Caco-2 (cell line): Measurements from ENCODE around the gene LRRC7. TPM values are rescaled to one million over a fixed set of nuclear protein-coding genes. Genes with fewer than 3 reads are reported as not detected.

ENCODE experiments used
- BruUV-seq: library from RNA; stranded (reverse); fragments of 400-500 nt; replicated peaks from 2 replicates; lab custom pipeline; 2021; lab: Mats Ljungman, UMichigan
- CTCF ChIA-PET: fragments of 300-600 bp; sonication (Branson Sonifier 250); formaldehyde crosslinking; loops from one replicate; lab custom pipeline; 2022; ENCODE audit warnings: antibody characterized with exemption; lab: Charles Lee
- POLR2A ChIA-PET: fragments of 300-600 bp; sonication (Branson Sonifier 250); formaldehyde crosslinking; loops from one replicate; lab custom pipeline; 2022; ENCODE audit warnings: antibody characterized with exemption; lab: Charles Lee
- DNase-seq, 2 experiments: peaks; one replicate each; pipeline versions ENCODE4 v3.0.0 to v3.0.0-alpha.2; 2020 to 2022
- H3K27me3 ChIP-seq: replicated peaks from 2 replicates; pipeline ENCODE4 v1.6.0; 2011; ENCODE audit warnings: low read length; ENCODE audit not compliant: control insufficient read depth, insufficient read depth
- H3K36me3 ChIP-seq: 2 replicates; pipeline ENCODE4 v1.5.1; 2011; ENCODE audit warnings: low read length; ENCODE audit not compliant: control insufficient read depth, insufficient read depth
- H3K4me1 ChIP-seq: fragments of 250-450 bp; sonication (Bioruptor Pico); 2 replicates; pipeline ENCODE4 v1.5.1; 2020; ENCODE audit warnings: mild to moderate bottlenecking
- H3K4me3 ChIP-seq: 2 replicates; pipeline ENCODE4 v1.5.1; 2011; ENCODE audit warnings: low read depth, mild to moderate bottlenecking, control low read depth, low read length
- H3K9me3 ChIP-seq: fragments of 250-450 bp; sonication (Bioruptor Pico); 2 replicates; pipeline ENCODE4 v1.5.1; 2020; ENCODE audit warnings: mild to moderate bottlenecking, moderate library complexity
- H3K27ac Mint-ChIP-seq: one replicate; pipeline ENCODE4 v1.8.0; 2022; ENCODE audit warnings: mixed read lengths; ENCODE audit not compliant: unreplicated experiment
- H3K27me3 Mint-ChIP-seq: one replicate; pipeline ENCODE4 v1.8.0; 2022; ENCODE audit warnings: mixed read lengths; ENCODE audit not compliant: insufficient read depth, unreplicated experiment
- H3K36me3 Mint-ChIP-seq: one replicate; pipeline ENCODE4 v1.8.0; 2022; ENCODE audit warnings: mild to moderate bottlenecking, mixed read lengths; ENCODE audit not compliant: insufficient read depth, unreplicated experiment
- H3K4me1 Mint-ChIP-seq: one replicate; pipeline ENCODE4 v1.8.0; 2022; ENCODE audit warnings: low read depth, mixed read lengths; ENCODE audit not compliant: unreplicated experiment
- H3K4me3 Mint-ChIP-seq: one replicate; pipeline ENCODE4 v1.8.0; 2022; ENCODE audit warnings: mild to moderate bottlenecking, moderate library complexity, mixed read lengths; ENCODE audit not compliant: unreplicated experiment
- H3K9me3 Mint-ChIP-seq: one replicate; pipeline ENCODE4 v1.8.0; 2022; ENCODE audit warnings: mixed read lengths; ENCODE audit not compliant: unreplicated experiment
- intact Hi-C: fragments of 100-400 bp; cut with micrococcal nuclease; formaldehyde crosslinking; loops from one replicate; pipeline ENCODE4 v1.10.0; 2022; ENCODE audit not compliant: unreplicated experiment
- total RNA-seq: library from RNA; stranded (reverse); gene quantifications from 2 replicates; pipeline ENCODE4 v1.2.3, GENCODE V29; 2022
- TF ChIP-seq, protein P1 (sequence below), 2 experiments: fragments of 200-600 bp in 1 of 2; IDR thresholded peaks; 1 replicate in 1 of 2; 2 replicates in 1 of 2; pipeline versions ENCODE4 v1.5.1 to v1.8.0; 2011 to 2022; ENCODE audit warnings: antibody characterized with exemption in 1 of 2, control low read depth in 1 of 2, inconsistent platforms in 1 of 2, low read depth in 1 of 2, low read length in 1 of 2, mild to moderate bottlenecking in 1 of 2, moderate library complexity in 1 of 2; ENCODE audit not compliant: insufficient read depth in 1 of 2, severe bottlenecking in 1 of 2, unreplicated experiment in 1 of 2

Gene LRRC7
- total RNA-seq, 1 experiment from 2014 or later, result 8.5 TPM

DNA sequence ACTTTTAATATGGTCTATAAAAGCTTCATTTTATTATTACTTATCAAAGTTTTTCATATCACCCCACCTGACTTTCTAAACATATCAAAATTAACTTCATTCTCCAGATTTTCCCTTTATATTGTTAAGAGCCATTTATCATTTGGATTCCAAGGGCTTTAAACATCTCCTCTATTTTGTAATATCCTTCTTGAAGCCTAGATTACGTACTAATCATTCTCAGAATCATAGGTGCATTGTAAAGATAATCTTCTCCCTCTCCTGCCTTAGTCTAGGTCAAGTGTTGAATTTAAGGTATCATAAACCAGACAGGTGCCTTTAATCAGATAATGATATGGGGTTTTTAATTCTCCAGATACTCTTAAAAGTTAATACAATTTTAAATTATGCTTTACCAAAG is 509.3 kb downstream of the LRRC7 start:
- TF ChIP-seq, protein P1, sequence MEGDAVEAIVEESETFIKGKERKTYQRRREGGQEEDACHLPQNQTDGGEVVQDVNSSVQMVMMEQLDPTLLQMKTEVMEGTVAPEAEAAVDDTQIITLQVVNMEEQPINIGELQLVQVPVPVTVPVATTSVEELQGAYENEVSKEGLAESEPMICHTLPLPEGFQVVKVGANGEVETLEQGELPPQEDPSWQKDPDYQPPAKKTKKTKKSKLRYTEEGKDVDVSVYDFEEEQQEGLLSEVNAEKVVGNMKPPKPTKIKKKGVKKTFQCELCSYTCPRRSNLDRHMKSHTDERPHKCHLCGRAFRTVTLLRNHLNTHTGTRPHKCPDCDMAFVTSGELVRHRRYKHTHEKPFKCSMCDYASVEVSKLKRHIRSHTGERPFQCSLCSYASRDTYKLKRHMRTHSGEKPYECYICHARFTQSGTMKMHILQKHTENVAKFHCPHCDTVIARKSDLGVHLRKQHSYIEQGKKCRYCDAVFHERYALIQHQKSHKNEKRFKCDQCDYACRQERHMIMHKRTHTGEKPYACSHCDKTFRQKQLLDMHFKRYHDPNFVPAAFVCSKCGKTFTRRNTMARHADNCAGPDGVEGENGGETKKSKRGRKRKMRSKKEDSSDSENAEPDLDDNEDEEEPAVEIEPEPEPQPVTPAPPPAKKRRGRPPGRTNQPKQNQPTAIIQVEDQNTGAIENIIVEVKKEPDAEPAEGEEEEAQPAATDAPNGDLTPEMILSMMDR (IDR thresholded peaks at IDR 0.05; ENCODE audit: insufficient read depth in 1 of 2, low read depth in 1 of 2, low read length in 1 of 2, severe bottlenecking in 1 of 2, unreplicated experiment in 1 of 2), result no peak
- no peaks in the 10 kb centered on the region for H3K4me1 ChIP-seq
- no peaks in the 10 kb centered on the region for H3K27me3 ChIP-seq
- H3K4me3 Mint-ChIP-seq, result no peak overlapping the region
- H3K36me3 ChIP-seq, result no peaks in the 10 kb centered on the region
- no TSS peak for BruUV-seq
- no peak for DNase-seq
- no peaks in the 10 kb centered on the region for H3K36me3 Mint-ChIP-seq
- no peaks in the 10 kb centered on the region for H3K9me3 Mint-ChIP-seq
- intact Hi-C loops, result no loop called here
- CTCF ChIA-PET, result no interaction called here
- H3K27ac Mint-ChIP-seq, result no peak overlapping the region
- H3K4me1 Mint-ChIP-seq, result no peaks in the 10 kb centered on the region
- H3K4me3 ChIP-seq, result no peak overlapping the region
- H3K9me3 ChIP-seq, result no peaks in the 10 kb centered on the region
- H3K27me3 Mint-ChIP-seq, result no peaks in the 10 kb centered on the region
- POLR2A ChIA-PET, result no interaction called here

DNA sequence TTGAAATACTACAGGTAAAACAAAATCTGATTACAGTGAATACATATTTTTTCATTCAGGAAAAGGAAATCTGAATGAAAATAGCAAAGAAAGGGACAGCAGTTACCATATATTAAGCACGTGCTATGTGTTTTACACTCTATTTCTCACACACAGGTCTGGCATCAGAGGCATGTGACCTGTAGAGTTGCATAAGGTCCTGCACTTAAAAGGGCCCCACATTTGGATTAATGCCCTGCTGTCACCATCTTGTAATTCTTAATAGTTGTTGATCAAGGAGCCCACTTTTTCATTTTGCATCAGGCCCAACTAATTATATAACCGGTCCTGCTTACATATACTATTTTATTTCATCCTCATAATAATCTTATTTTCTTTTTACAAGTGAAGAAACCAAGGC is 511.8 kb downstream of the LRRC7 start:
- Histone ChIP-seq H3K4me1 (no peaks in the 10 kb centered on the region), H3K9me3 (no peaks in the 10 kb centered on the region), H3K36me3 (no peaks in the 10 kb centered on the region), H3K4me3 (no peak overlapping the region), H3K27me3 (no peaks in the 10 kb centered on the region)
- H3K4me1 Mint-ChIP-seq, result no peaks in the 10 kb centered on the region
- ChIA-PET POLR2A (no interaction called here), CTCF (no interaction called here)
- H3K27me3 Mint-ChIP-seq, result no peaks in the 10 kb centered on the region
- intact Hi-C loops, result no loop called here
- peaks cover 6% of the 10 kb centered on the region for H3K36me3 Mint-ChIP-seq
- TF ChIP-seq, protein P1 (IDR thresholded peaks at IDR 0.05; ENCODE audit: insufficient read depth in 1 of 2, low read depth in 1 of 2, low read length in 1 of 2, severe bottlenecking in 1 of 2, unreplicated experiment in 1 of 2), result no peak
- H3K4me3 Mint-ChIP-seq, result no peak overlapping the region
- no peaks in the 10 kb centered on the region for H3K9me3 Mint-ChIP-seq
- no TSS peak for BruUV-seq
- DNase-seq, result no peak
- H3K27ac Mint-ChIP-seq, result no peak overlapping the region

DNA sequence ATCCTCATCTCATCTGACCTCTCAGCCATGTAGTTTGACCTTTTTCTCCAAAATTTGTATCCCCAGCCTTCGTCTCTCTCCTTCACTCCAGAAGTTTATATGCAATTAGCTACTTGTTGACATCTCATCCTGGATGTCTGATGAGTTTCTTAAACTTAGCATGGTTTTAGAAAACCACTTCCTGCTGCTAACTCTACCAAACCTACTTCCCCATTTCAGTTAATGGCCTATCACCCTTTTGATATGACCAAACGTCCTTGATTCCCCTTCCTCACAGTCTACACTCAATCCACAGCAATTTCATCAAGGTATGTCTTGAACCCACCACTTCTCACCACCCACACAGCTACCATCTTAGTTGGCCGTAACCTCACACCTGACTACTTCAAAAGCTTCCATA is 515.8 kb downstream of the LRRC7 start:
- Histone ChIP-seq H3K36me3 (no peaks in the 10 kb centered on the region), H3K27me3 (no peaks in the 10 kb centered on the region), H3K9me3 (no peaks in the 10 kb centered on the region), H3K4me3 (no peak overlapping the region), H3K4me1 (no peaks in the 10 kb centered on the region)
- Mint-ChIP-seq H3K36me3 (peaks cover 6% of the 10 kb centered on the region), H3K9me3 (no peaks in the 10 kb centered on the region), H3K4me3 (no peak overlapping the region), H3K27me3 (no peaks in the 10 kb centered on the region), H3K27ac (no peak overlapping the region), H3K4me1 (no peaks in the 10 kb centered on the region)
- no TSS peak for BruUV-seq
- ChIA-PET CTCF (no interaction called here), POLR2A (no interaction called here)
- TF ChIP-seq, protein P1 (IDR thresholded peaks at IDR 0.05; ENCODE audit: insufficient read depth in 1 of 2, low read depth in 1 of 2, low read length in 1 of 2, severe bottlenecking in 1 of 2, unreplicated experiment in 1 of 2), result no peak
- intact Hi-C loops, result no loop called here
- no peak for DNase-seq
